Fibroblast of skin of back (primary cell): ENCODE results near the gene MUSTN1.

ENCODE experiments used
- DNase-seq: peaks from one replicate; pipeline ENCODE4 v3.0.0-alpha.2; 2013

Gene MUSTN1

DNA sequence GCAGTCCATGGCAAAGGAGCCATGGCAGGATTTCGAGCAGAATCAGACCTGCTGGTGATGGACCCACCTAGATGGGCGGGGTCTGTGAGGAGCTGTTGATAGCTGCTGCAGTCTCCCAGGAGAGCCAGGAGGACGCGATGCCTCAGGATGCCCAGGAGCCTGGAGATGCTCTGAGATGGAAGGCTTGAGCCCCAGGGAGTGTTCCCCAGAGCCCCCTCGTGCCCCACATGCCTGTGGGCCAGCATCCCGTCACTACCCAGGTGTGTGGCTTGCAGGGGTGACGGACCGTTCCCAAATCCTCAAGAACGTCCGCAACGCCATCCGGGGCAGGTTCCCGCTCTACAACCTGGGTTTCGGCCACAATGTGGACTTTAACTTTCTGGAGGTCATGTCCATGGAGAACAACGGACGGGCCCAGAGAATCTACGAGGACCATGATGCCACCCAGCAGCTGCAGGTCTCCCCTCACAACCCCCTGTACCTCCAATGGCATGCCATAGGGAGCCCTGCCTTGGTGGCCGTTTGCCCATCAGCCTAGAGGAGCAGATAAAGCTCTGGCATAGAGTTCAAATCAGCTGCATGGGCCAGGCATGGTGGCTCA, 50.7 kb downstream of the MUSTN1 start:
- no peak for DNase-seq

GRCh38 chr3:52783211-52783555, 51.6 kb downstream of the MUSTN1 start:
- DNase-seq, result no peak
